GM06990 (cell line): ENCODE measurements around the gene NPAS3.

Experiments used
- DNase-seq: peaks from one replicate; pipeline ENCODE4 v3.0.0-alpha.2; 2011; ENCODE audit not compliant: insufficient read length; ENCODE audit errors: extremely low read depth
- H3K27me3 ChIP-seq: replicated peaks from 2 replicates; pipeline ENCODE4 v1.6.0; 2011; ENCODE audit warnings: low read length; ENCODE audit not compliant: control insufficient read depth, insufficient read depth
- H3K36me3 ChIP-seq: 2 replicates; pipeline ENCODE4 v1.5.1; 2011; ENCODE audit warnings: low read length; ENCODE audit not compliant: control insufficient read depth, insufficient read depth
- H3K4me3 ChIP-seq: replicated peaks from 2 replicates; pipeline ENCODE4 v1.5.1; 2011; ENCODE audit warnings: low read depth, mild to moderate bottlenecking, control low read depth, low read length
- TF ChIP-seq, protein P1 (sequence below): IDR thresholded peaks from 2 replicates; pipeline ENCODE4 v1.5.1; 2011; ENCODE audit warnings: low read length, control low read depth, mild to moderate bottlenecking, inconsistent platforms; ENCODE audit not compliant: insufficient read depth, poor library complexity, severe bottlenecking

The NPAS3 gene

DNA sequence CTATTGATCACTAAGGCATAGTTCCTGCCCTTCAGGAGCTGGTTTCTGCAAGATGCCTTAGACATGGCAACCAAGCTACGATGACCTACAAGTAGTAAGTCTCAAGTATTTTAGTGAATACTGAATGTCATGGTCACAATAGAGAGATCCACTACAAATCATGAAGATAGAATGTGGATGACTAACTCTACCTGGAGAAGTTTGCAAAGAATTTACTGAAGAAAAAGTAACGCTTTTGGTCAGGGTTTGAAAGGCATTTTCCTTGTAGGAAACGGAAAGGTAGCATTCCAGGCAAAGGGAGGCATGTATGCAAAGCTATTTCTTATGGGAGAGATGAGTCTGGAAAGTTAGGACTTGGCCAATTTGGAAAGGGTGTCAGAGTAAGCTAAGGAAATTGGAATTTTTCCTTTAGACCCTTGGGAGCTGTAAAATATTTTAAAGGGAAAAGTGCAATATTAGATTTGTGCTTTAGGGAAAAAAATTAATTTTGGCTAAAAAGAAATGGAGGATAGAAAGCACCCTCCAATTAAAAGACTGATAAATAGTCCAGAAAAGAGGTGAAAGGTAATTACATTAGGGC, 634.7 kb downstream of the NPAS3 start:
- H3K27me3 ChIP-seq = no peaks in the 10 kb centered on the region; the same call in 1 of the 2 replicates
- no peak for DNase-seq
- no peaks in the 10 kb centered on the region for H3K36me3 ChIP-seq
- no peak overlapping the region for H3K4me3 ChIP-seq
- TF ChIP-seq, protein P1, sequence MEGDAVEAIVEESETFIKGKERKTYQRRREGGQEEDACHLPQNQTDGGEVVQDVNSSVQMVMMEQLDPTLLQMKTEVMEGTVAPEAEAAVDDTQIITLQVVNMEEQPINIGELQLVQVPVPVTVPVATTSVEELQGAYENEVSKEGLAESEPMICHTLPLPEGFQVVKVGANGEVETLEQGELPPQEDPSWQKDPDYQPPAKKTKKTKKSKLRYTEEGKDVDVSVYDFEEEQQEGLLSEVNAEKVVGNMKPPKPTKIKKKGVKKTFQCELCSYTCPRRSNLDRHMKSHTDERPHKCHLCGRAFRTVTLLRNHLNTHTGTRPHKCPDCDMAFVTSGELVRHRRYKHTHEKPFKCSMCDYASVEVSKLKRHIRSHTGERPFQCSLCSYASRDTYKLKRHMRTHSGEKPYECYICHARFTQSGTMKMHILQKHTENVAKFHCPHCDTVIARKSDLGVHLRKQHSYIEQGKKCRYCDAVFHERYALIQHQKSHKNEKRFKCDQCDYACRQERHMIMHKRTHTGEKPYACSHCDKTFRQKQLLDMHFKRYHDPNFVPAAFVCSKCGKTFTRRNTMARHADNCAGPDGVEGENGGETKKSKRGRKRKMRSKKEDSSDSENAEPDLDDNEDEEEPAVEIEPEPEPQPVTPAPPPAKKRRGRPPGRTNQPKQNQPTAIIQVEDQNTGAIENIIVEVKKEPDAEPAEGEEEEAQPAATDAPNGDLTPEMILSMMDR = no peak

DNA sequence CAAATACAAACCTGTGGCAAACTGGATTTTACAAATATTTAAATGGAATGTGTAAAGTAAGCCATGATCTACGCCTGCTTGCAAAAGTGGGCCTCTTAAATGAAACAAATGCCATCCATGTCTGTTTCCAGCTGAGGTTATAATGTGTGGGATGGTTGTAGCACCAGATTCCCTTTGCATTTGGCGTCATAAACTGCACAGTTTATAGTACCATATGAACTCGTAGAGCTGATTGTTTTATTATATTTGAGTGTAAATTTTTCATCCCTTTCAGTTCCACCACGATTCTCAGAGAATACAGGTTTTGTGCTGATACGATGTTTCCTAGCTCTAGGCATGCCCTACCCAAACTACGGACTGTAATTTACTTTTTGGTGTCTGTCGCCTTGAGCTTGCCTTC, 637.3 kb downstream of the NPAS3 start:
- TF ChIP-seq, protein P1 = no peak
- Histone ChIP-seq H3K36me3 (no peaks in the 10 kb centered on the region), H3K4me3 (no peak overlapping the region), H3K27me3 (no peaks in the 10 kb centered on the region; the same call in 1 of the 2 replicates)
- DNase-seq = no peak

DNA sequence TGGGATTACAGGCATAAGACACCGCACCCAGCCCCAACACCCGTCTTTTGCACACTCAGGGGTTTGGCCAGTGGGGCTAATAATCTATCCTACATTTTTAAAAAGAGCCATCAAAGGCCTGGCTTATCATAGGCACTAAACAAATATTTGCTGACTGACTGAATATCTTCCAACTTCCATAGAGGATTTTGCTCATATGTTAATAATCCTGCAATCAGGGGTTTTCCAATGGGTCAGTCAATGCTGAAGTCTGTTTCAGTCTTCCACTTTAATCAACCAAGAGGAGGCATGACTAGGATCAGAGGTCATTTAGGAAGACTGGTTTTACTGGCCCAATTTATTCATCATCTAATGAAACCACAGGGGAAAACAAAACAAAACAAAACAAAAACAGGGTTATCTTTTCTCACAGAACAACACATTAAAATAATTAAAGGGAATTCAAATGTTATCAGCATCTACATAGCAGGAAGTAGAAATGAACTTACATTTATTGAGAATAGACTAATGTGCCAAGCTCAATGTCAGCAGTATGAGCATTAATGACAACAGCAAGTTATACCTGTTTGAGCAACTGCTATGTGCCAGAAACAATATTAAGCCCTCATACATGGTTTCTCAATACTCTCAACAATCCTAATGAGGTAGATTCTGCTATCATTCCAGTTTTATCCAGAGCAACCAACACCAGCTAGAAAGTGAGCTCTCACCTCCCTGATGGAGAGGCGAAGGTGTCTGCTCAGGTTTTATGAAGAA, 640.0 kb downstream of the NPAS3 start:
- no peak overlapping the region for H3K4me3 ChIP-seq
- DNase-seq = no peak
- H3K36me3 ChIP-seq = no peaks in the 10 kb centered on the region
- TF ChIP-seq, protein P1 = no peak
- no peaks in the 10 kb centered on the region for H3K27me3 ChIP-seq

DNA sequence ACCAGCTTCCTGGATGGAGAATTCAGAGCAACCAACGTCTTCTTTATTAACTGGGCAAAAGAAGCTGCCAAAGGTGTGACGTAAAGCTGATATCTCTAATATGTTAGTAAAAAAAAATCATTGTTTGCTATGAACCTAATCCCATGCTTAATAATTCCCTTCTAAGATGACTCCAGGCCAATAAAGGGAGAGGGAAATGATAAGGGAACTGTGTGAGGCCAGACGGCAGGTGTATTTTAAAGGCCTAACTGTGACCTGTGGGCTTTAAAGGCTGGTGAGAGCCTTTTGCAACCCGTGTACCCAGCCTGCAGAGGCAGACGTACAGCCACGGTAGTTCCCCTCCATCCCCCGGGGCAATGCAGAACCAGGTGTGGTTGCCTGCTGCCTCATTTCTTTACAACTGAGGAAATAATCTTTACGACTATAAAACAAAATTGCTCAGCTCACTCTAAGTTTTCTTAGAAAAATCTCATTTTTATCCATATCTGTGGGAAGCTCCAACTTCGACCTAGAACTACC, 641.6 kb downstream of the NPAS3 start:
- Histone ChIP-seq H3K27me3 (no peaks in the 10 kb centered on the region), H3K36me3 (no peaks in the 10 kb centered on the region), H3K4me3 (no peak overlapping the region)
- TF ChIP-seq, protein P1 = no peak
- no peak for DNase-seq

DNA sequence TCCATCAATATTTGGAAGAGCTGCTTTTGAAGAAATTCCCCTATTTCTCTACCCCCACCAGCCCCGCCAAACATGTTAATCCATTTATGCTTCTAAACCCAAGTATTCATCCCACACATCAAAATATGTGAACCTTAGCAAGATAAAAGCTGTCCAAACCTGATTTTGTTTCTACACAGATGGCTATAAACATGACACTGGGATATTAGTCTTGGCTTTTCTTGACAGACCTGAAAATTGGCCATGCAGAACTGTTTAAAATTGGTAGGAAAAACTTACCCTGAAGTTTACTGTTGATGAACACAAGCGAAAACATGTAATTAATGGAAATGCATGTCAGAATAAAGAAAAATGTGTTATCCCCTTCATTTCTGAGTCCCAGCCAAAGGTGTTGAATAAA, 642.2 kb downstream of the NPAS3 start:
- DNase-seq = no peak
- TF ChIP-seq, protein P1 = no peak
- no peaks in the 10 kb centered on the region for H3K36me3 ChIP-seq

More for the DNA sequence above, 642.2 kb downstream of the NPAS3 start:
- no peak overlapping the region for H3K4me3 ChIP-seq
- H3K27me3 ChIP-seq = no peaks in the 10 kb centered on the region
